ENCODE data around the gene MAPRE2.

The MAPRE2 gene

DNA sequence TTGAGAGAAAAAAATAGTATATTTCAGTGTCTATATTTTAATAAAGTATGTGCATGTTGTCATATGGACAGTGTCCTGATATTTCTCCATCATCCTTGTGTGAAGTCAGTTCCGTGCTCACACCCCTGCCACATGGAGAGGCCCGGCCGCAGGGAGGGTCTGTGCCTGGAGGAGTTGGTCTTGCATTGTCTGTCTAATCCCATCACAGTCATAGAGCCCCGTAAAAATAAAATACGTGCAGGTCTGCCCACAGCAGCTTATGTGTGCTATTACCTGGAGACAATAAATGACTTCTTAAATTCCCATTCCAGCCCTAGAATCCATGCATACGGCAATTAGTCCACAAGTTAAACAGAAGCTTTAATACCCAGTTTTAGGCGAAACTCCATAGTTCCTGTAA is 20.1 kb downstream of the MAPRE2 start:
- TF ChIP-seq, protein P1, sequence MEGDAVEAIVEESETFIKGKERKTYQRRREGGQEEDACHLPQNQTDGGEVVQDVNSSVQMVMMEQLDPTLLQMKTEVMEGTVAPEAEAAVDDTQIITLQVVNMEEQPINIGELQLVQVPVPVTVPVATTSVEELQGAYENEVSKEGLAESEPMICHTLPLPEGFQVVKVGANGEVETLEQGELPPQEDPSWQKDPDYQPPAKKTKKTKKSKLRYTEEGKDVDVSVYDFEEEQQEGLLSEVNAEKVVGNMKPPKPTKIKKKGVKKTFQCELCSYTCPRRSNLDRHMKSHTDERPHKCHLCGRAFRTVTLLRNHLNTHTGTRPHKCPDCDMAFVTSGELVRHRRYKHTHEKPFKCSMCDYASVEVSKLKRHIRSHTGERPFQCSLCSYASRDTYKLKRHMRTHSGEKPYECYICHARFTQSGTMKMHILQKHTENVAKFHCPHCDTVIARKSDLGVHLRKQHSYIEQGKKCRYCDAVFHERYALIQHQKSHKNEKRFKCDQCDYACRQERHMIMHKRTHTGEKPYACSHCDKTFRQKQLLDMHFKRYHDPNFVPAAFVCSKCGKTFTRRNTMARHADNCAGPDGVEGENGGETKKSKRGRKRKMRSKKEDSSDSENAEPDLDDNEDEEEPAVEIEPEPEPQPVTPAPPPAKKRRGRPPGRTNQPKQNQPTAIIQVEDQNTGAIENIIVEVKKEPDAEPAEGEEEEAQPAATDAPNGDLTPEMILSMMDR (conservative IDR thresholded peaks at IDR 0.05; ENCODE audit: low read depth, low read length), result no peak
- H3K4me3 ChIP-seq (ENCODE audit: low read length), result no peak overlapping the region
- no peak for DNase-seq (ENCODE audit: low read depth)

DNA sequence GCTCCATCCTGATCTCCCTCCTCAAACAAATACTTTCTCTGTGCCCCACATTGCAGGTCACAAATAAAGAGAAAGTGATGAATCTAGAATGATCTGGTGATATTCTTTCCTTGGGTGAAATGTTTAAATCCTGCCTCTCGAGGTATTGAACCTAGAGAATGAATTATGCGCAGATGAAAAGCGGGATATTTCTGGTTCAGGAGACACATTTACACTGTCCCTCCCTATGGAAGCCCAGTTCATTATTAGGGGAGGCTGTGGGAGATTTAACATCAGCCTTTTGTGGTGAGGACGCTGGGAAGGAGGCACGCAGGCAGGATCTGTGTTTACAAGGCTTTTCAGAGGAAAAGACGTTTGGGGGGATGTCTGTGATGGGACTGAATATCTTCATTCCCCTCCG is 20.6 kb downstream of the MAPRE2 start:
- TF ChIP-seq, protein P1 (conservative IDR thresholded peaks at IDR 0.05; ENCODE audit: low read depth, low read length), result no peak
- no peak overlapping the region for H3K4me3 ChIP-seq (ENCODE audit: low read length)
- DNase-seq (ENCODE audit: low read depth), result no peak

DNA sequence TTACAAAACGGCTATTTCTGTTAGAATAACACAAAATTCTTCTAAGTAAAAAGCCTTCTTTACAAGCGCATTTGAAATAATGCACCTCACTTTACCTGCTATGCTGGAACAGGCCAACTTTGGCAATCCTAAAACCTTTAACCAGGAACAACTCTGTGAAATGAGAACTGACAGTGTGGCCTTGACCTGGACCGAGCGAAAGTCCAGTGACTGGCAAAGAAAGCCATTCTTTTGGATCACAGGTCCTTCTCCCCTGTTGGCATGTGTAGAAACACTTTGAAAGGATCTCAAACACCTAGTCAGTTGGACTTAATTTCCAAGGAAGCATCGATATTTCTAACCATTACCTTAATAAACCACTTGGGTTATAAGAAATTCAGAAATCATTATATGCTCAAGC is 21.2 kb downstream of the MAPRE2 start:
- H3K4me3 ChIP-seq (ENCODE audit: low read length), result no peak overlapping the region
- TF ChIP-seq, protein P1 (conservative IDR thresholded peaks at IDR 0.05; ENCODE audit: low read depth, low read length), result no peak
- DNase-seq (ENCODE audit: low read depth), result no peak

DNA sequence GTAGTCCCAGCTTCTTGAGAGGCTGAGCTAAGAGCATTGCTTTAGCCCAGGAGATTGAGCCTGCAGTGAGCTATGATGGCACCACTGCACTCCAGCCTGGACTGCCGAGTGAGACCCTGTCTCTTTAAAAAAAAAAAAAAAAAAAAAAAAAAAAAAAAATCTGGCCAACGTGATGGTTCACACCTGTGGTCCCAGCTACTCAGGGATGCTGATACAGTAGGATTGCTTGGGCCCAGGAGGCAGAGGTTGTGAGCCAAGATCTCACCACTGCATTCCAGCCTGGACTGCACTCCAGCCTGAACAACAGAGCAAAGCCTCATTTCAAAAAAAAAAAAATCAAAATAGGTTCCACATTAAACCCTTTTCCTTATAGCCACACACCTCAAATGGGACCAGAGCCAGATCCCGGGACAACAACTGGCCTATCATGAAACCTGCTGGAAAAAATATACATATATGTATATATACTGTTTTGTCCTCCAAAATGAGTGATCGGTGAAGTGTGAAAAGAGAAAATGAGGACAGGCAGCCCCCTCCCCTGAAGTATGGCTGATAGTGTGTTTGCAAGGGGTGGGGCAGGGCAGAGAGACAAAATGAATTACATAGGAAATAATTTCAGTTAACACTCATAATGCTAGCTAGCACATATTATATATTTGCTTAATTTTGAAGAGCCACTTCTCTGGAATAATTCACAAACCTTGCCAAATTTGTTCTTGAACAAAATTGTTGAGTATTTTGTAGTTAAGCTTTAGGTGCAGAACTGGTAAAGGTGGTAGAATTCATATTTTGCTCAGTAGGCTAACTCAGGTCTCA is 22.9 kb downstream of the MAPRE2 start:
- TF ChIP-seq, protein P1 (conservative IDR thresholded peaks at IDR 0.05; ENCODE audit: low read depth, low read length), result no peak
- H3K4me3 ChIP-seq (ENCODE audit: low read length), result no peak overlapping the region
- DNase-seq (ENCODE audit: low read depth), result no peak

DNA sequence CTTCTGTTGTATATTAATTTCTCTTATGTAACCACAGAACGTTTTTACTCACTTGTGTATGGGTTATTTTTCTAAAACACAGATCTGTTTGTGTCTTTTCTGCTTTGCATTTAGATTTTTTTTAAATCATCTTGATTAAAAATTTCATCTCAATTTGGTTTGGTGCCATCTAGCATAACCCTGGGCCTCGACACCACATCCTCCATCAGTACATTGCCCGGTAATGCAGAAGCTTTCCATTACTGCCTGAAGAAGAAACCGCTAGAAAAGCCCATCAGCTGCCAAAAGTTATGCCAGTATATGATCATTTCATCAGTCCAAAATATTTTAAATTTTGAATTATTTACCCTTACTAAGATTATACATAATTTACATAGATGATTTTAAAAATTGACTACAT is 26.2 kb downstream of the MAPRE2 start:
- DNase-seq (ENCODE audit: low read depth), result no peak
- no peak overlapping the region for H3K4me3 ChIP-seq (ENCODE audit: low read length)
- TF ChIP-seq, protein P1 (conservative IDR thresholded peaks at IDR 0.05; ENCODE audit: low read depth, low read length), result no peak

DNA sequence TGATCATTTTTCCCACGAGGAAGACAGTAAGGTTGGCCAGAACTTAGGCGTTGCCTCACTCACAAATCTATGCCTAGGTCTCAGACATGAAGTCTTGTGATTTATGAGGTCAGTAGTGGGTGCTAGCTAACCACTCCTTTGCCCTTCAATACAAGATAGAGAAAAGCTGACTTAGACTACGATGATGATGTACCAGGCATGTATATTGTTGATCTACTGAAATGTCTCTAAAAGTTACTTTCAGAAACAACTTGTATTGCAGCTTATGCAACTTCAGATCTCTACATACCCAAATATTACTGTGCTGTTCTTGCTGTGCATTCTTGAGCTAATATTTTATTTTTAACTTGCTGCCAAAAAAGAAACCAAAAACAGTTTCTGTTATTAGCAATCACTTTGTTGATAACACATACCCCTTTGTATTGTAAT is 30.6 kb downstream of the MAPRE2 start:
- DNase-seq (ENCODE audit: low read depth), result no peak
- no peak overlapping the region for H3K4me3 ChIP-seq (ENCODE audit: low read length)
- TF ChIP-seq, protein P1 (conservative IDR thresholded peaks at IDR 0.05; ENCODE audit: low read depth, low read length), result no peak

DNA sequence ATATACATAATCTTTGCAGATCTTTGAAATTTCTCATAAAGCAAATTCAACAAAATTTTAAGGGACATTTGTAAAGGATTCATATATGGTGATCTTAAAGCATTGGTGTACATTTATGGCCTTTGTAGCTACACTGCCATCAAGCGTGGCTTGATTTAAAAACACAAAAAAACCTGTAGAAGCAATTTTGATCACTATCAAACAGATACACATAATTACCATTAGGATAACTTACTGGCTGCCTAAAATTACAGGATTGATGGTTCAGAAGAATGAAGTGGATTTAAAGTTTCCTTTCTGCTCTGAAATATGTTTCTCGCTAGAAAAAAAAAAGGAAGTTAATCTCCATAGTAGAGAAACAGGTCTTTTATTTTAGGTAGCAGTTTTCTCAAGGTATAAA is 31.4 kb downstream of the MAPRE2 start:
- TF ChIP-seq, protein P1 (conservative IDR thresholded peaks at IDR 0.05; ENCODE audit: low read depth, low read length), result no peak
- no peak overlapping the region for H3K4me3 ChIP-seq (ENCODE audit: low read length)
- no peak for DNase-seq (ENCODE audit: low read depth)

Data from retinal pigment epithelial cell (primary cell).